Measurements from ENCODE around the gene ZEB2.

DNA sequence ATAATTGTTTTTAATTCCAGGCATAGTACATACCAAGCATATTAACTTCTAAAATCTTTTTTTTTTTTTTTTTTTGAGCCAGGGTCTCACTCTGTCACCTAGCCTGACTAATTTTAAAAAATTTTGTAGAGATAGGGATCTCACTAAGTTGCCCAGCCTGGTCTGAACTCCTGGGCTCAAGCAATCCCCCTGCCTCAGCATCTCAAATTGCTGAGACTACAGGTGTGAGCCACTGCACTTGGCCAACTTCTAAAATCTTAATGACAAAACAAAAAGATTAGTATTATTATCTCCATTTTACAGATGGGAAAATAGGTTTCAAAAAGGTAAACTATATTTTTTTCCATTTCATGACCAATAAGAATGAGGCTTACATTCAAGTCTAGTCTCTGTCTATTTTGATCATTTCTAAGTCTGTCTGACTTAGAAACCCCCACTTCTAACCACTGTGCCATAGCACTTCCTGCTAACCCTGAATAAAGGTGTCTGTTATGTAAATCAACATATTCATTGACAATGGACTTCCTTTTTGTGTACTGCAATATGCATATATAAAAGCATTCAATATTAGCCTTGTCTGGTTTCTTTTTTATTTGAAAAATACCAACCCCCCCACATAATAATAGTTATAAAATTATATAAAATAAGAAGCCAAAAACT, 28.7 kb upstream of the ZEB2 start:
- TF ChIP-seq RAD21 (conservative IDR thresholded peaks at IDR 0.05) (no peak), MXI1 (conservative IDR thresholded peaks at IDR 0.05; ENCODE audit: poor library complexity, severe bottlenecking) (no peak), EZH2 (IDR thresholded peaks at IDR 0.05; ENCODE audit: borderline replicate concordance, insufficient read depth, low read length, poor library complexity, severe bottlenecking) (no peak), POLR2AphosphoS5 (IDR thresholded peaks at IDR 0.05) (no peak), EP300 (conservative IDR thresholded peaks at IDR 0.05; ENCODE audit: poor library complexity, severe bottlenecking) (no peak), SMC3 (conservative IDR thresholded peaks at IDR 0.05; ENCODE audit: poor library complexity) (no peak)
- TF ChIP-seq, protein P1, sequence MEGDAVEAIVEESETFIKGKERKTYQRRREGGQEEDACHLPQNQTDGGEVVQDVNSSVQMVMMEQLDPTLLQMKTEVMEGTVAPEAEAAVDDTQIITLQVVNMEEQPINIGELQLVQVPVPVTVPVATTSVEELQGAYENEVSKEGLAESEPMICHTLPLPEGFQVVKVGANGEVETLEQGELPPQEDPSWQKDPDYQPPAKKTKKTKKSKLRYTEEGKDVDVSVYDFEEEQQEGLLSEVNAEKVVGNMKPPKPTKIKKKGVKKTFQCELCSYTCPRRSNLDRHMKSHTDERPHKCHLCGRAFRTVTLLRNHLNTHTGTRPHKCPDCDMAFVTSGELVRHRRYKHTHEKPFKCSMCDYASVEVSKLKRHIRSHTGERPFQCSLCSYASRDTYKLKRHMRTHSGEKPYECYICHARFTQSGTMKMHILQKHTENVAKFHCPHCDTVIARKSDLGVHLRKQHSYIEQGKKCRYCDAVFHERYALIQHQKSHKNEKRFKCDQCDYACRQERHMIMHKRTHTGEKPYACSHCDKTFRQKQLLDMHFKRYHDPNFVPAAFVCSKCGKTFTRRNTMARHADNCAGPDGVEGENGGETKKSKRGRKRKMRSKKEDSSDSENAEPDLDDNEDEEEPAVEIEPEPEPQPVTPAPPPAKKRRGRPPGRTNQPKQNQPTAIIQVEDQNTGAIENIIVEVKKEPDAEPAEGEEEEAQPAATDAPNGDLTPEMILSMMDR (IDR thresholded peaks at IDR 0.05; ENCODE audit: poor library complexity, severe bottlenecking) = no peak
- TF ChIP-seq, protein P2, sequence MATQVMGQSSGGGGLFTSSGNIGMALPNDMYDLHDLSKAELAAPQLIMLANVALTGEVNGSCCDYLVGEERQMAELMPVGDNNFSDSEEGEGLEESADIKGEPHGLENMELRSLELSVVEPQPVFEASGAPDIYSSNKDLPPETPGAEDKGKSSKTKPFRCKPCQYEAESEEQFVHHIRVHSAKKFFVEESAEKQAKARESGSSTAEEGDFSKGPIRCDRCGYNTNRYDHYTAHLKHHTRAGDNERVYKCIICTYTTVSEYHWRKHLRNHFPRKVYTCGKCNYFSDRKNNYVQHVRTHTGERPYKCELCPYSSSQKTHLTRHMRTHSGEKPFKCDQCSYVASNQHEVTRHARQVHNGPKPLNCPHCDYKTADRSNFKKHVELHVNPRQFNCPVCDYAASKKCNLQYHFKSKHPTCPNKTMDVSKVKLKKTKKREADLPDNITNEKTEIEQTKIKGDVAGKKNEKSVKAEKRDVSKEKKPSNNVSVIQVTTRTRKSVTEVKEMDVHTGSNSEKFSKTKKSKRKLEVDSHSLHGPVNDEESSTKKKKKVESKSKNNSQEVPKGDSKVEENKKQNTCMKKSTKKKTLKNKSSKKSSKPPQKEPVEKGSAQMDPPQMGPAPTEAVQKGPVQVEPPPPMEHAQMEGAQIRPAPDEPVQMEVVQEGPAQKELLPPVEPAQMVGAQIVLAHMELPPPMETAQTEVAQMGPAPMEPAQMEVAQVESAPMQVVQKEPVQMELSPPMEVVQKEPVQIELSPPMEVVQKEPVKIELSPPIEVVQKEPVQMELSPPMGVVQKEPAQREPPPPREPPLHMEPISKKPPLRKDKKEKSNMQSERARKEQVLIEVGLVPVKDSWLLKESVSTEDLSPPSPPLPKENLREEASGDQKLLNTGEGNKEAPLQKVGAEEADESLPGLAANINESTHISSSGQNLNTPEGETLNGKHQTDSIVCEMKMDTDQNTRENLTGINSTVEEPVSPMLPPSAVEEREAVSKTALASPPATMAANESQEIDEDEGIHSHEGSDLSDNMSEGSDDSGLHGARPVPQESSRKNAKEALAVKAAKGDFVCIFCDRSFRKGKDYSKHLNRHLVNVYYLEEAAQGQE (IDR thresholded peaks at IDR 0.05; ENCODE audit: borderline replicate concordance) = no peak
